ENCODE results near the gene ZNF20.

Gene ZNF20

DNA sequence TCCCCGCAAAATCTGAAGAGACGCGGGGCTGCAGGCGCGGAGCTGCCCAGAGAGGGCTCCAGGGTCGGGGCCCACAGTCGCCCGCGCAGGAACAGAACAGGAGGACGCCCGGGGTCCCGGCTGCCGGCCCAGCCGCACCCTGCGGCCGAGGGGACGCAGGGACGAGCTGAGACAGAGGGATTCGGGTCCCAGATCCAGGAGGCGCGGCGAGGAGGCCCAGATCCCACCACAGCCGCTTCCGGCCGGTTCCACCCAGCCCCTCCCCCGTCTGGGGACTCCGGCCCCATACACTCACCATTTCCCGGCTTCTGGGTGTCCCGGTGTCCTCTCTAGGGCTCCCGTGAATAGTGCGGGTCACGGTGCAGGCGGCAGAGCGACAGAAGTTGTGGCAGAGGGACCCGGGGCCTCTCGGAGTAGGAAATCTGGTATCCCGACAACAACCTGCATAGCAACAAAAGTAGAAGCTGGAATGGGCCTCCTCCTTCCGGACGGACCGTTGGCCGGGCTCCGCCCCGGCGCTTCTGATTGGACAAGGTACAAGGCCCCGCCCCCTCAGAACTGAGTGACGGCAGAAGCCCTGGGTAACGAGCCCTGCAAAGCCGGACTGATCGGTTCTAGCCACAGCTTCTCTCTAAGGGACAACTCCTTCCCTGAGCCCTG lies at the start of gene ZNF20:
ZNF20 (minus strand) TSS at position 466 of the 660 bp plus-strand sequence; CDS start at position 298, 168 bp downstream.
- peak; percentile 80 for DNase-seq

DNA sequence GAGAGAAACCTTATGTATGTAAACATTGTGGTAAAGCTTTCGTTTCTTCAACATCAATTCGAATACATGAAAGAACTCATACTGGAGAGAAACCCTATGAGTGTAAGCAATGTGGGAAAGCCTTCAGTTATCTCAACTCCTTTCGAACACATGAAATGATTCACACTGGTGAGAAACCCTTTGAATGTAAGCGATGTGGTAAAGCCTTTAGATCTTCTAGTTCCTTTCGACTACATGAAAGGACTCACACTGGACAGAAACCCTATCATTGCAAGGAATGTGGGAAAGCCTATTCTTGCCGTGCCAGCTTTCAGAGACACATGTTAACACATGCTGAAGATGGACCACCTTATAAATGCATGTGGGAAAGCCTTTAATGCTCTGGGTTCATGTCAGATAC lies 47.5 kb upstream of the ZNF20 start:
- DNase-seq, result no peak

GRCh38 chr19:12180377-12180776 lies 40.2 kb upstream of the ZNF20 start:
- DNase-seq, result no peak

DNA sequence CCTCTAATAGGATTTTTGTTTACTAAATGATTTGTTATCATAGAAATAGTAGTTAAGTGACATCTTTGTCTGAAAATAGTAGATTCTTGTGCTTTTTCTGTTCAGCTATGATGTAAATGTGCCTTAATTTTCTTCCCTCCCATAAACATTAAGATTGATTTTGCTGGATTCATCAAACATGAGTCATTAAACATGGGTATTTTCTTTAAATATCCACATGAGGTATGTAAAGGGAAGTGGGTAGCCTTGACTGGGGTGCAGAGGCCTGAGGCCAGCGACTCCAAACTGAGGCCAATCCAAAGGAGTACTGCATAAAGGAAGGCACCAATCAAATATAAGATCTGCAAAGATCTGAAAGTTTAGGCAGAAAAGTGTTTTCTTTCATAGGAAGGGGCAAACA lies 26.5 kb upstream of the ZNF20 start:
- DNase-seq, result no peak

- no peak for DNase-seq
These were observed 23.7 kb upstream of the ZNF20 start for GRCh38 chr19:12163826-12164225.

DNA sequence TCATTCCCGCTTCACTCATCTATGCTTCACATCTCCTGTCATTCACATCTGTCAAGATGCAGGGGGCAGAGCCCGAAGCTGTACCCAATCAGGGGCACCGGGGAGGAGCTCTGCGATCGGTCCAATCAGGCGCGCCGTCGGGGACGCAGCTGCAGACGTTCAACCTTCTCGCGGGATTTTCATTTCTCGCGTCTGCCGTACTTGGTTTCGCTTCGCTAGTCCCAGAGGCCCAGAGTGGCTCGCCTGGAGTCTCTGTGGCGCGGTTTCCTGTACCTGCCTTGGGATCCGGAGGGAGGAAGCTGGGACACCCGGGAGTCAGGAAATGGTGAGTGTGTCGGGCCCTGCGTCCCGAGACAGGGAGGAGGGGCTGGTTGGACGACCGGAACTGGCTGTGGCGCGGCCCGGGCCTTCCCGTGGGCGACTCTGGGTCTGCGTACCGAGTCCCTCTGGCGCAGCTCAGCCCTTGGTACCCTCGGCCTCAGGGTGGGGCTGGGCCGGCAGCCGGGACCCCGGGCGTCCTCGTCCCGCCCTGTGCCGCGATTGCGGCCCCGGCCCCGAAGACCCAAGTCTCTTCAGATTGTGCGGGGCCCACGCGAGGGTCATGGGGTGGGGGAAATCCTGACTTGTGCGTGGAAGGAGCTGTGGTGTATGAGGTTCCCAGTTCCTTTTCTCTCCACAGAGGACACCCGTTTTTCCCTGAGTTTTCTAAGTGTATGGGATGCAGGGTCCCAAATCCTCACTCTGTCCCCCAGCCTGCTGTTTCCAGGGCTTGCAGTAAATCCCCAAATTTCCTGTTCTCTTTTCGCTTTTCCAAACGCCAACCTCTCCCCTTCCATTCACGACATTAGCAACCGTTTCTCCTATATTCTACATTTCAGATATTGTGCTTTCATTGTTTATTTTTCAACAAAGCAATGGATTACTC lies 23.0 kb upstream of the ZNF20 start, which contains the start of gene ZNF136:
ZNF136 (plus strand) TSS at position 215 of the 925 bp plus-strand sequence; CDS start at position 323, 108 bp downstream.
- peak; percentile 87 for DNase-seq

DNA sequence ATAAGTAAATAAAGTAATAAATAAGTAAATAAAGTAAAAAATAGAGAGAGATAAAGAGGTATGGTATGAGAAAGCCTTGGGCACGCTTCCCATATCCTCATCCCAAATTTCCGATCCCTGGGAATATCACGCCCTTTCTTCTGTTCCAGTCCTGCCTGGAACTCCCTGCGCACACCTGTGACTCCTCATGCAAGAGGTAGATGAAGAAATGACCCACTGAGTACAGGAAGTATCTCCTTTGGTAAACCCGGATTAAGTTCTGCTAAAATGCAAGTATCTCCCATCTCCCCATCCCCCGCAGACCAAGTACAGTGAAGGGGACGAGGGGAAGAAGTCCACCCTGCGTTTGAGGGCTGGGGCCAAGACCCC lies 22.3 kb upstream of the ZNF20 start:
- DNase-seq, result no peak

GRCh38 chr19:12159773-12160414 lies 19.7 kb upstream of the ZNF20 start:
- DNase-seq, result no peak

DNA sequence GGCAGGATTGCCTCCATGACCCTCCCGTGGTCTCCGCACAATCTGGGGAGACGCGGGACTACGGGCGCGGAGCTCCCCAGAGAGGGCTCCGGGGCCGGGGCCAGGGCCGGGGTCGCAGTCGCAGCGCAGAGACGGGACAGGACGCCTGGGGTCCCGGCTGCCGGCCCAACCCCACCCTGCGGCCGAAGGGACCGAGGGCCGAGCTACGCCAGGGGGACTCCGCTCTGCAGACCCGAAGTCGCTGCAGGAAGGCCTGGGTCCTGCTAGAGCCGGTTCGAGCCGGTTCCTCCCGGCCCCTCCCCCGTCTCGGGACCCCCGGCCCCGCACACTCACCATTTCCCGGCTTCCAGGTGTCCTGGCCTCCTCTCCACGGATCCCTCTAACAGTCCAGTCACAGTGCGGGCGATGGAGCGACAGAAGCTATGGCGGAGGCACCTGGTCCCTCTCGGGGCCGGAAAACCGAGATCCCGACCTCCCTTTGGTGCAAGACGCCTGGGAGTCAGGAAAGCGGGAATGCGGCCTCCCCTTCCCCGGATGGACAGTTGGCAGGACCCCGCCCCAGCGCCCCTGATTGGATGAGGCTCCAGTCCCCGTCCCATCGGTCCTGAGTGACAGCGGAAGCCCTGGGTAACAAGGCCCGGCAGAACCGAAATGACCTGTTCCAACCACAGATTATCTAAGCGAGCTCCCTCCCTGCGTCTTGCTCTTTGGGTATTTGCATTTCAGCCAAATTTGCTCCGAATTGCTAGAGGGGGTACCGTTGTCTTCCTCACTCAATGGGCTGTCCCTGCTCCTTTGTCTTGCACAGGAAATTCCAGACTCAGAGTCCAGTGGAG lies 16.3 kb upstream of the ZNF20 start, which contains the start of gene ZNF625:
ZNF625 (minus strand) TSS at position 512 of the 836 bp plus-strand sequence; CDS start at position 336, 176 bp downstream.
- DNase-seq, result no peak

- DNase-seq, result no peak
These were observed 15.2 kb upstream of the ZNF20 start for GRCh38 chr19:12155324-12155860.

GRCh38 chr19:12145348-12145747 lies 5.2 kb upstream of the ZNF20 start:
- DNase-seq, result no peak

DNA sequence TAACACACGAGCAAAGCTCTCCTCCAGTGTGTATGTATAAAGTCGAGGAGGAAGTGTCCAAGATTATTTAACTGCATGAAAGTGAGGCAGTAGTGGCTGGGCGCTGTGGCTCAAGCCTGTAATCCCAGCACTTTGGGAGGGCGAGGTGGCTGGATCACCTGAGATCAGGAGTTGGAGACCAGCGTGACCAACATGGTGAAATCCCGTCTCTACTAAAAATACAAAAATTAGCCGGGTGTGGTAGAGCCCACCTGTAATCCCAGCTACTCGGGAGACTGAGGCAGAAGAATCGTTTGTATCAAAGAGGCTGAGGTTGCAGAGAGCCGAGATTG lies 1.2 kb upstream of the ZNF20 start:
- DNase-seq, result no peak

GRCh38 chr19:12140545-12141404 lies 625 bp upstream of the ZNF20 start:
- DNase-seq, result peak; percentile 77

DNA sequence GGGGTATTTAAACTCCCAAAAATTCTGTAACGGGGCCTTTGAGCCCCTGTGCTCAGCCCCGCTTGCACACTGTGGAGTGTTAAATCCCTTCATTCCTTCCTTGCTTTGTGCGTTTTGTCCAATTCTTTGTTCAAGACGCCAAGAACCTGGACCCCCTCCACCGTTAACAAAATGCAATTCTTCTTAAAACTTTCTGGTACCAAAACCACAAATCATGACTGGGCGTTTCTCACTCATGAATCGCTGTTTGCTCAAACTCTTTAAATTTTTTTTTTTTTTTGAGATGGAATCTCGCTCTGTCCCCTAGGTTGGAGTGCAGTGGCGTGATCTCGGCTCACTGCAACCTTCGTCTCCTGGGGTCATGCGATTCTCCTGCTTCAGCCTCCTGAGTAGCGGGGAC lies 881 bp downstream of the ZNF20 start:
- DNase-seq, result no peak

DNA sequence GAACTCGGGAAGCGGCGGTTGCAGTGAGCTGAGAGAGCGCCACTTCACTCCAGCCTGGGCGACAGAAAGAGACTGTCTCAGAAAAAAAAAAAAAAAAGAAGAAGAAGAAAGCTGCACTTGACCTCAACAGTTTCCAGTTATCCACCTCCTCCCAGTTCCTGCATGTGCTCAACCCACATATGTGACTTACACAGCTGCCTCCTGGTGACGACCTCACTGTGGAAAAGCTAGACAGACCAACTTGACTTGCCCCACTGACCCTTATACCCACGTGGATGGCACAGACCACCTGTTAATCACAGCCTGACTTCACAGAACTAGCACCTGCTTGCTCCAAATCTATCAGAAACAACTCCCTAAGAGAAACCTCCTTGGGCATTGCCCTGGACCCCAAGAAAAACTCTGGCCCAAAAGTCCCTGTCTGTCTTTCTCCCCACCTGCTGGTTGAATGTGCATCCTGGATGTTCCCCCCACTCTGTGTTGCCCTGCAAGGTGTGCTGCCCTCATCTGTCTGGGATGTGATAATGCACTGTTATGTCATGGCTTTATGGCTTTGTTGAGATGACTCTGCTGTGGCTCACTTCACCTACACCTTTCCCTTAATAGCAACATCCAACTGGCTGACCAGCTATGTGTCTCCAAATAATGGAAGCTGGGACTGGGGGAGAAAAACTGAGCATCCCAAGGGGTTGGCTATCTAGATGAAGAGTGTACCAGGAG lies 2.8 kb downstream of the ZNF20 start:
- DNase-seq, result no peak

GRCh38 chr19:12133069-12133468 lies 7.1 kb downstream of the ZNF20 start:
- DNase-seq, result no peak

DNA sequence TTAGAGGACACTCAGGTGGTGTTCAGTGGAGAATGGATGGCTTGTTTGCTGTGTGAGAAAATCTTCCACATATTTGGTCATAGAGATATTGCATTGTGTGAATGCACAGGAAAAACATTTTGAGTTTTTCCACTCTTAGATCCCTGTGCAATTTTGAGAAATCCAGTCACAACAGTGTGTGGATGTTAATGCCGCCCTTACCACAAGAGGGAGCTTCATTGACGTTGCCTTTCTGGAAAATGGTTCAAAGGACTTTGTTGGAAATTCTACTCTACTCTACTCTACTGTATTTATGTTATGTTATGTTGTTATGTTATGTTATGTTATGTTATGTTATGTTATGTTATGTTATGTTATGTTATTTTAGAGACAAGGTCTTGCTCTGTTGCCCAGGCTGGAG lies 13.4 kb downstream of the ZNF20 start:
- no peak for DNase-seq

- DNase-seq, result no peak
These were observed 22.8 kb downstream of the ZNF20 start for GRCh38 chr19:12117201-12117970.

GRCh38 chr19:12113121-12113520 lies 27.0 kb downstream of the ZNF20 start:
- DNase-seq, result no peak

GRCh38 chr19:12112701-12113100 lies 27.4 kb downstream of the ZNF20 start:
- no peak for DNase-seq

Measured in activated CD4-positive, alpha-beta T cell treated with anti-CD3 and anti-CD28 coated beads for 1 hour (primary cell).